ENCODE data around the gene RBPMS2.

DNA sequence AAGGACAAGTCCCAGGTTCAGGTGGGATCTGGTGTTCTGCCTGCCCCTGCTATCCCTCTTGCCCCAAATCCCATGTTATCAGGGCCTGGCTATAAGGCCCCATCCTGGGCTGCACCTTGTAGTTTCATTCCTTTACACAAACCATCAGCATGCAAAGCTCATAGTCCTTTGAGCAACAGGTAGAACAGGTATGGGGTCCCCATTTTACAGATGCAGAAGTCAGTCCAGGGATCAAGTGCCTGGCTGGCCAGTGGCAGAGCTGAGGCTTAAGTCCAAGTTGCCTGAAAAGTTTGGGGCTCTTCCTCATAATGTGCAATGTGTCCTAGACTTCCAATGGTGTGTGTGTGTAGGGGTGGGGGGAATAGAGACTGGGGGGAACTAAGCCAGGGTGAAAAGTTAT lies 11.9 kb downstream of the RBPMS2 start:
- TF ChIP-seq, protein P1, sequence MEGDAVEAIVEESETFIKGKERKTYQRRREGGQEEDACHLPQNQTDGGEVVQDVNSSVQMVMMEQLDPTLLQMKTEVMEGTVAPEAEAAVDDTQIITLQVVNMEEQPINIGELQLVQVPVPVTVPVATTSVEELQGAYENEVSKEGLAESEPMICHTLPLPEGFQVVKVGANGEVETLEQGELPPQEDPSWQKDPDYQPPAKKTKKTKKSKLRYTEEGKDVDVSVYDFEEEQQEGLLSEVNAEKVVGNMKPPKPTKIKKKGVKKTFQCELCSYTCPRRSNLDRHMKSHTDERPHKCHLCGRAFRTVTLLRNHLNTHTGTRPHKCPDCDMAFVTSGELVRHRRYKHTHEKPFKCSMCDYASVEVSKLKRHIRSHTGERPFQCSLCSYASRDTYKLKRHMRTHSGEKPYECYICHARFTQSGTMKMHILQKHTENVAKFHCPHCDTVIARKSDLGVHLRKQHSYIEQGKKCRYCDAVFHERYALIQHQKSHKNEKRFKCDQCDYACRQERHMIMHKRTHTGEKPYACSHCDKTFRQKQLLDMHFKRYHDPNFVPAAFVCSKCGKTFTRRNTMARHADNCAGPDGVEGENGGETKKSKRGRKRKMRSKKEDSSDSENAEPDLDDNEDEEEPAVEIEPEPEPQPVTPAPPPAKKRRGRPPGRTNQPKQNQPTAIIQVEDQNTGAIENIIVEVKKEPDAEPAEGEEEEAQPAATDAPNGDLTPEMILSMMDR (IDR thresholded peaks at IDR 0.05) = no peak
- TF ChIP-seq POLR2AphosphoS5 (IDR thresholded peaks at IDR 0.05) = no peak

Data from prostate gland (tissue), 2 donors.